GM18519 (cell line): ENCODE measurements around the gene PRLH.

Source experiments
- ATAC-seq: cut with Tn5 transposase; IDR thresholded peaks from one replicate; pipeline ENCODE4 v1.9.1; 2021; ENCODE audit warnings: mild to moderate bottlenecking, moderate library complexity; ENCODE audit not compliant: unreplicated experiment, low FRiP score

Gene PRLH

DNA sequence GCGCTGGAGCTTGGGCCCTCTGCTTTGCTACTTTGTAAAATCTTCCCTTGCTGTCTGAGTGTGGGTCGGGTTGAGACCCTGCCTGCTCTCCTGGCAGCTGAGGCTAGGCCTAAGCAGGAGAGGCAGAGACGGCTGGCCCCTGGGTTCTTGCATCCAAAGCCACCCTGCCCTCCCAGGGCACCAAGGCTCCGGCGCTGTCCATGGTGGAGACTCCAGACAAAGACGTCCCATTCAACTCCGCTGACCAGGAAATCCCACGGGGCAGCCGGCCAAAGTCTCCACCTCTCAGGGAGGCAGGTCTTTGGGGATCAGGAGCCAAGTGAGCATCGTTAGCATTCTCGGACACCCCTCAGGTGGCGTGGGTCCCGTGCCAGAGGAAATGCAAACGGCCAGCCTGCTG is 2.6 kb upstream of the PRLH start:
- ATAC-seq, result no peak

DNA sequence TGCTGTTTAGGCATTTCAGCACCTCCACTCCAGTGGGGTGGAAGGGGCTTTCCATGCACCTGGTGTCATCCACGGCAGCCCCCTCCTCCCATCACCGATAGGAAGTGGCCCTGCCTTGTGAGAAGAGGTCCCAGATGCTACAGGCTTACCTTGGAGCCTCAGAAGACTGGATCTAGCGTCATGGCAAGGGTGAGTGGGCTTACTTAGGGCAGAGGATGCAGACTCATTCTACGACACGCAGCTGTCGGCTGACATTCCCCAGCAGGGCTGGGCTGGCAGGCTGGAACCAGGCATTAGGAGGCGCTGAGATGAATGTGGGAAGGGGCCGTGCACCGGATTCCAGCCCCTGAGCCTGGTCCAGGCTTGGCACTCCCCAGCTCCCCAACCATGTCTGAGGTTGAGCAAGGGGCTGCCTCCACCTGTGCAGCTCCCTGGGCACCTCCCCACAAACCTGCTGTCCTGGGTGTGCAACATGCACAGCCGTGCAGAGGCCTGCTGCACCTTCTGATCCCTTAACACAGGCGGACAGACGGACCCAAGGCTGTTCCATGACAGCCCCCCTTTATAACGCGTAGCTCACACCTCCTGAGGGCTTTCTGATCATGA is 1.7 kb upstream of the PRLH start:
- no peak for ATAC-seq

DNA sequence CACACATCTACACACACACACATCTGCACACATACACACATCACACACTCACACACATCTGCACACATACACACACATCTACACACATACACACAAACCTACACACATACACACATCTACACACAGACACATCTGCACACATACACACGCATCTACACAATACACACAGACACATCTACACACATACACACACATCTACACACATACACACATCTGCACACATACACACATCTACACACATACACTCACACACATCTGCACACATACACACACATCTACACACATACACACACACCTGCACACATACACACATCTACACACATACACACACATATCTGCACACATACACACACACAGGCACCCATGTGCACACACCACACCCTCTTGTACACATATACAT is 400 bp upstream of the PRLH start:
- ATAC-seq, result no peak

DNA sequence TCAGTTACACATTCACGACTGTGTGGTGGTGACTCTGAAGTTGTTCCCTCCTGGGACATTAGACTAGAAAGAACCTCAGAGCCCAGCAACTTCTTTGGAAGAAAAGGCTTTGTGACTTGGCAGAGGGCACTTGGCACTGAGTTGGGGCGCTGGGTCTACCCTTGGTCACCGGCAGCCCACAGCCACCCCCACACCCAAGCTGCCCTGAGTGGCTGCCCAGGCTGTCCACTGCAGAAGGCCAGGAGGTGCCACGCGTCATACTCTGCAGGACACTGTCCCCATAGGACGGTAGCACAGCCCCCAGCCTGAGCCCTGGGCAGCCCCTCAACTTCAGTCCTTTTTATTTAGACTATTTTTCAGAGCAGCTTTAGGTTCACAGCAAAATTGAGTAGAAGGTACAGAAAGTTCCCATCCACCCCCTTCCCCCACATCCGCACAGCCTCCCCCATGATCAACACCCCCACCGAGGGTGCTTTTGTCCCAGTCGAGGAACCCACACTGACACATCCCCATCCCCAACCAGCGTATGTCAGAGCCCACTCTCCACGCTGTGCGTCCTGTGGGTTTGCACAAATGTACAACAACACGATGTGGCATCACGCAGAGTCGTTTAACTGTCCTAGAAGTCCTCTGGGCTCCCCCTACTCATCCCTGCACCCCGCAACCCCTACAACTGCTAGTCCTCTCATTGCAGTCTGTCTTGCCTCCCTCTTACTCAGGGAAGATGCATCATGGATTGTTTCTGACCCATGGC is 1.1 kb downstream of the PRLH start:
- no peak for ATAC-seq

DNA sequence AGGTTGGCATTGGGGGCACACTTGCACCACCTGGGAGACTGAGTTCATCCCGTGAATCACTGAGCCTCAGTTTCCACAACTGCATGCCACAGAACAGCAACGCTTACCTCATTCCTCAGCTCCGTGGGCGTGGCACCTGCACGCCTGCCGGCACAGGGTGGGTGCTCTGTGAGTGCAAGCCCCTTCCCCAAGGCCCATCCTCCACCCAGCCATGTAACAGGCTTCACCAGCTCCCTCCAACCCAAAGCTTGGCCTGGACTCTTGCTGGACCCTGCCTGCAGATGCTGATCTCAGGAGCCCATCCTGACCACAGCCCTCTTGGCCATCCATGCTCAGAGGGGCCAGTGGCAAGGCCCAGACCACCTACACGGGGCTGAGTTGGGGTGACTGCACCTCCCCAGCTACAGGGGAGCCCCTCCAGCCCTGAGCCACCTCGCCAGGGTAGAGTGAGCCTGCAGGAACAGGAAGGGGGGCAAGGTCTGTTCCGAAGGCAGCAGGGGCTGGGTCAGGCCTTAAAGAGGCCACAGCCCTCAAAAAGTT is 1.8 kb downstream of the PRLH start:
- ATAC-seq, result no peak

DNA sequence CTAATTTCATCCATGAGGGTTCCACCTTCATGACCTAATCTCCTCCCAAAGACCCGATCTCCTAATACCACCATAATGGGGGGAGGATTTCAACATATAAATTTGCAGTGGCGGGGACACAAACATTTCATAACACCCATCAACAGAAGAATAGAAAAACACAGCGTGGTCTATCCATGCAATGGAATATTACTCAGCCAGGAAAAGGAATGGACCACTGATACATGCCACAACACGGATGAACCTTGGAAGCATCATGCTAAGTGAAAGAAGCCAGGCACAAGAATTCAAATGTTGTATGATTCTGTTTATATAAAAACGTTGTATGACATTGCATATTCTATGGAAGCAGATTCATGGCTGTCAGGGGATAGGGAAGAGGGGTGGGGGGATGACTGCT is 2.7 kb downstream of the PRLH start:
- ATAC-seq, result no peak

GRCh38 chr2:237569896-237570295 is 3.5 kb downstream of the PRLH start:
- no peak for ATAC-seq

GRCh38 chr2:237570776-237571335 is 4.5 kb downstream of the PRLH start:
- no peak for ATAC-seq

GRCh38 chr2:237571551-237571950 is 5.2 kb downstream of the PRLH start:
- no peak for ATAC-seq

GRCh38 chr2:237572021-237572741 is 5.8 kb downstream of the PRLH start:
- peak; percentile 56 for ATAC-seq

DNA sequence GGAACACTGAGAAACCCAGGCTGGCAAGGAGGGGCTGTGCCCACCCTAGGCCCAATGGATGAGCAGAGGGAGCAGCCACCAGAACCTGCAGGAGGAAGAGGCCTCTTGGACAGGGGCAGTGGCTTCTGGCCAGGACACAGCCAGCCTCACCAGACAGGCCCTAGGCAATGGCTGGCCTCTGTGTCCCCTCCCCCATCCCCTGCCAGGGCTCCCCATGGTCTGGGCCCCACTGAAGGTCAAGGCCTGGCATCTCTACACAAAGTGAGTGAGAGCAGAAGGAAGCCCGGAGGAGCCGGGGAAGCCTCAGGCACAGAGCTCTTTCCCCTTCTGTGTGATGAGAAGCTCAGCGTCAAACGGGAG is 6.3 kb downstream of the PRLH start:
- no peak for ATAC-seq

- ATAC-seq, result no peak
These were observed 7.5 kb downstream of the PRLH start for GRCh38 chr2:237573721-237574415.

- ATAC-seq, result no peak
These were observed 8.1 kb downstream of the PRLH start for GRCh38 chr2:237574467-237574866.

DNA sequence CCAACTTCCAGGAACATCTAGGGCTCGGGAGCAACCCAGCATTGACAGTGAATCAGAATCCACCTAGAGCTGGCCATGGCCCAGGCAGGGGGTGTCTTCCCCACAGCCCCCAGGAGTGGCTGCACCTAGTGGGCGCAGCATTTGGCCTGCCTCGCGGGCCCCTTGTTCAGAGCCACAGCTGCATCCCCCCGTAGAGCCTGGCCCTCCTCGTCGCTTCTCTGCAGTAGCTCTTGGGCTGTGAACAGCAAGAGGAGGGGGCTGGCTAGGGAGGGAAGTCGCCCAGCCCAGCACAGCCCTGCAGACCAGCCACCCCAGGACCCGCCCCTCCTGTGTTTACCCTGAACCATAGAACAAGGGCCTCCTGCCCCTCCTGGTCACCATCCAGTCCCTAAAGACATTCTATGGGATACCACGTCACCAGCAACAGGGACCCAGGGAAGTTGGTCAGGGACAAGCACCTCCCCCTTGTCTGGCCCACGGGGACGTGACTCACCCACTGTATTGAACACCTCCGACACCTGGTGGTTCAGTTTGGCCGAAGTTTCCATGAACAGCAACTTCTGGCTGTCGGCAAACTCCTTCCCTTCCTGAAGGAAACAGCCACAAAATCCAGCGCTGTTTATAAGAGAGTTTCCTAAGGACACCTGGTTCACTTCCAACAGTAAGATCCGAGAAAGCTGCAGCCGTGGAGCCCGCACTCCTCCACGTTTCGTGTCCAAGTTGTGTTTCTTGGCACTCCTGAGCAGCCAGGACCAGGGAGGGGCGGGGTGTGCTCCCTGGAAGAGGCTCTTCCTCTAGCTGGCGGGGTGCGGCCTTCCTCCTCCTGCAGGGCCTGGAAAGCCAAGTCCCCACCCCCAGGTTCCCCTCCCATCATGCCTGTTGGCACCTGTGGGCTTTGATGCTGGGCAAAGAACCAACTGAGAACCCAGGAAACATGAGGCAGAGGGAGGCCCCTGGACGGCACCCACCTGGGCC is 8.8 kb downstream of the PRLH start:
- ATAC-seq, result no peak

- ATAC-seq, result no peak
These were observed 9.8 kb downstream of the PRLH start for GRCh38 chr2:237575869-237576862.

GRCh38 chr2:237576974-237577373 is 10.6 kb downstream of the PRLH start:
- ATAC-seq, result no peak

DNA sequence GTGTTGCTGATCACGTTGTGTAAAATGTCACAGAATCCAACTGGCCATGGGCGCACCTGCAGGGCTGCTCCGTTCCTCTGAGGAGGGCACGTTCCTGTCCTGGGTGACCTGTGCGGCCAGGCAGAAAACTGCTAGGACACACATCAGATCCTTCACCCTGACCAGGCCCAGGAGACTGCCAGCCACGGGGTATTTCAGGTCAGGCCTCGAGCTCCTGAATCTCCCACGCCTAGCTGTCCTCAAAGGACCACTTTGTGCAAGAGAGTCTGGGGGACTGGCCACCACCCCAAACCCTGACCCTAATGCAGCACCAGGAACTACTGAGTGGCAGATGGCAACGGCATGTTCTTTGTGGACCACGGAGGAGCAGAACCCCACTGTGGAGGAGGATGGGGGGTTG is 11.1 kb downstream of the PRLH start:
- ATAC-seq, result no peak
